Dedifferentiated amniotic fluid mesenchymal stem cell (primary cell): Measurements from ENCODE around the gene ZNF808.
"Not testable (repeated sequence)": the region's sequence is repeated elsewhere in the genome, so short reads cannot be mapped to it uniquely, and the experiment has no call there.

Experiments
- DNase-seq: peaks from one replicate; pipeline ENCODE4 v3.0.0-alpha.2; 2016; ENCODE audit errors: extremely low spot score

The ZNF808 gene

GRCh38 chr19:52527134-52527955 lies at the start of gene ZNF808:
Gene ZNF808 (plus strand): TSS chr19:52527668. CDS start chr19:52543285, 15,617 bp downstream.
- DNase-seq = peak; percentile 89

GRCh38 chr19:52484111-52484743 lies 43.2 kb upstream of the ZNF808 start:
- DNase-seq = not testable (repeated sequence)

- not testable (repeated sequence) for DNase-seq
Measured at GRCh38 chr19:52485064-52485463, 42.4 kb upstream of the ZNF808 start.

- DNase-seq = not testable (repeated sequence)
Measured at GRCh38 chr19:52485561-52486240, 41.8 kb upstream of the ZNF808 start.

GRCh38 chr19:52492201-52492993 lies 35.1 kb upstream of the ZNF808 start:
- DNase-seq = no peak

GRCh38 chr19:52492994-52493470 lies 34.4 kb upstream of the ZNF808 start:
- no peak for DNase-seq

- DNase-seq = no peak
Measured at GRCh38 chr19:52494518-52494917, 33.0 kb upstream of the ZNF808 start.

GRCh38 chr19:52498571-52498970 lies 28.9 kb upstream of the ZNF808 start:
- DNase-seq = no peak

GRCh38 chr19:52500474-52500873 lies 27.0 kb upstream of the ZNF808 start:
- DNase-seq = not testable (repeated sequence)

GRCh38 chr19:52500991-52501390 lies 26.5 kb upstream of the ZNF808 start:
- not testable (repeated sequence) for DNase-seq

GRCh38 chr19:52507266-52507665 lies 20.2 kb upstream of the ZNF808 start:
- no peak for DNase-seq

- DNase-seq = no peak
Measured at GRCh38 chr19:52516191-52516590, 11.3 kb upstream of the ZNF808 start.

- no peak for DNase-seq
Measured at GRCh38 chr19:52518646-52519045, 8.8 kb upstream of the ZNF808 start.

GRCh38 chr19:52519175-52519574 lies 8.3 kb upstream of the ZNF808 start:
- not testable (repeated sequence) for DNase-seq

- no peak for DNase-seq
Measured at GRCh38 chr19:52520013-52520412, 7.5 kb upstream of the ZNF808 start.

GRCh38 chr19:52522551-52522950 lies 4.9 kb upstream of the ZNF808 start:
- no peak for DNase-seq

- no peak for DNase-seq
Measured at GRCh38 chr19:52524086-52524485, 3.4 kb upstream of the ZNF808 start.

GRCh38 chr19:52527956-52528351 lies 486 bp downstream of the ZNF808 start:
- DNase-seq = no peak

- no peak for DNase-seq
Measured at GRCh38 chr19:52532480-52532879, 5.0 kb downstream of the ZNF808 start.

GRCh38 chr19:52533901-52534300 lies 6.4 kb downstream of the ZNF808 start:
- no peak for DNase-seq

- DNase-seq = not testable (repeated sequence)
Measured at GRCh38 chr19:52535385-52535770, 7.9 kb downstream of the ZNF808 start.
